SK-N-SH (cell line): ENCODE results near the gene MYD88.

Source experiments
- CHD2 ChIP-seq: fragments of 150-350 bp; IDR thresholded peaks from 2 replicates; pipeline ENCODE4 v1.6.1; 2018; ENCODE audit warnings: low read length; ENCODE audit not compliant: partially characterized antibody
- EP300 ChIP-seq, 2 experiments: IDR thresholded peaks; 2 replicates each; pipeline versions ENCODE4 v1.4.0 to v1.6.1; 2012; ENCODE audit warnings: borderline replicate concordance in 1 of 2, low read depth in 1 of 2, low read length in 1 of 2
- FOXJ3 ChIP-seq: sonication (generic); formaldehyde crosslinking; IDR thresholded peaks from 2 replicates; pipeline ENCODE4 v1.5.1; 2020; ENCODE audit warnings: mild to moderate bottlenecking, missing genetic modification reagents
- MXI1 ChIP-seq: IDR thresholded peaks from 2 replicates; pipeline ENCODE4 v1.6.1; 2012; ENCODE audit warnings: mild to moderate bottlenecking, low read depth, low read length, improper control_type of control experiment
- NRF1 ChIP-seq: IDR thresholded peaks from 2 replicates; pipeline ENCODE4 v1.6.1; 2012; ENCODE audit warnings: low read depth, mild to moderate bottlenecking, low read length
- POLR2AphosphoS5 ChIP-seq: IDR thresholded peaks from 2 replicates; pipeline ENCODE4 v1.6.1; 2012; ENCODE audit warnings: low read depth, low read length
- RAD21 ChIP-seq: IDR thresholded peaks from 2 replicates; pipeline ENCODE4 v1.6.1; 2012; ENCODE audit warnings: mild to moderate bottlenecking, low read length
- TAF1 ChIP-seq: IDR thresholded peaks from 2 replicates; pipeline ENCODE4 v1.6.1; 2012; ENCODE audit warnings: low read depth, mild to moderate bottlenecking, low read length, moderate library complexity, borderline replicate concordance
- TF ChIP-seq, protein P1 (sequence below): fragments of 200-600 bp; sonication (generic); IDR thresholded peaks from 2 replicates; pipeline ENCODE4 v1.6.1; 2017; ENCODE audit warnings: antibody characterized with exemption, mild to moderate bottlenecking, moderate library complexity
- TF ChIP-seq, protein P2 (sequence below): IDR thresholded peaks from 2 replicates; pipeline ENCODE4 v1.4.0; 2012; ENCODE audit warnings: low read depth, borderline replicate concordance
- TF ChIP-seq, protein P3 (sequence below): IDR thresholded peaks from 2 replicates; pipeline ENCODE4 v1.6.1; 2012; ENCODE audit warnings: mild to moderate bottlenecking, low read depth, low read length, moderate library complexity
- TF ChIP-seq, protein P4 (sequence below): IDR thresholded peaks from 2 replicates; pipeline ENCODE4 v1.4.0; 2012; ENCODE audit warnings: low read depth

DNA sequence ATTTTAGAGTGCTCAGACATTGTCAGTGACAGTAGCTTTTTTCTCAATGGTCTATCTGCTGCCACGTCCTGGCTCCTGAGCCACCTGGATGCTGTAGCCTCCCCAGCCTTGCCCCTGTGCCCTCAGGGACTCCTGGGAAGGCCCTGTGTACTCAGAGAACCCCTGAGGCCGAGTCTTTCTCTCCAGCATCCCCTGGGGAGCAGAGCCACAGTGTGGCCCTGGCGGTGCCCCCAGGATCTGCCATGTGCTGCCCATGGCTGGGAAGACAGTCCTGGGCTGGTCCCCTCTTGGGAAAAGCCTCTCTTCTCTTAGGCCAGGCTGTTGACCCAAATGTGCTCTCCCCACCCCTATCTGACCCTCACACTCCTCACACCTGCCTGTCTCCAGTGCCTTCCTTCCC is 5.0 kb downstream of the MYD88 start:
- TF ChIP-seq RAD21, result no peak
- TF ChIP-seq, protein P1, sequence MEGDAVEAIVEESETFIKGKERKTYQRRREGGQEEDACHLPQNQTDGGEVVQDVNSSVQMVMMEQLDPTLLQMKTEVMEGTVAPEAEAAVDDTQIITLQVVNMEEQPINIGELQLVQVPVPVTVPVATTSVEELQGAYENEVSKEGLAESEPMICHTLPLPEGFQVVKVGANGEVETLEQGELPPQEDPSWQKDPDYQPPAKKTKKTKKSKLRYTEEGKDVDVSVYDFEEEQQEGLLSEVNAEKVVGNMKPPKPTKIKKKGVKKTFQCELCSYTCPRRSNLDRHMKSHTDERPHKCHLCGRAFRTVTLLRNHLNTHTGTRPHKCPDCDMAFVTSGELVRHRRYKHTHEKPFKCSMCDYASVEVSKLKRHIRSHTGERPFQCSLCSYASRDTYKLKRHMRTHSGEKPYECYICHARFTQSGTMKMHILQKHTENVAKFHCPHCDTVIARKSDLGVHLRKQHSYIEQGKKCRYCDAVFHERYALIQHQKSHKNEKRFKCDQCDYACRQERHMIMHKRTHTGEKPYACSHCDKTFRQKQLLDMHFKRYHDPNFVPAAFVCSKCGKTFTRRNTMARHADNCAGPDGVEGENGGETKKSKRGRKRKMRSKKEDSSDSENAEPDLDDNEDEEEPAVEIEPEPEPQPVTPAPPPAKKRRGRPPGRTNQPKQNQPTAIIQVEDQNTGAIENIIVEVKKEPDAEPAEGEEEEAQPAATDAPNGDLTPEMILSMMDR, result no peak
- TF ChIP-seq, protein P2, sequence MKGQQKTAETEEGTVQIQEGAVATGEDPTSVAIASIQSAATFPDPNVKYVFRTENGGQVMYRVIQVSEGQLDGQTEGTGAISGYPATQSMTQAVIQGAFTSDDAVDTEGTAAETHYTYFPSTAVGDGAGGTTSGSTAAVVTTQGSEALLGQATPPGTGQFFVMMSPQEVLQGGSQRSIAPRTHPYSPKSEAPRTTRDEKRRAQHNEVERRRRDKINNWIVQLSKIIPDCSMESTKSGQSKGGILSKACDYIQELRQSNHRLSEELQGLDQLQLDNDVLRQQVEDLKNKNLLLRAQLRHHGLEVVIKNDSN, result no peak
- no peak for TF ChIP-seq TAF1
- TF ChIP-seq, protein P3, sequence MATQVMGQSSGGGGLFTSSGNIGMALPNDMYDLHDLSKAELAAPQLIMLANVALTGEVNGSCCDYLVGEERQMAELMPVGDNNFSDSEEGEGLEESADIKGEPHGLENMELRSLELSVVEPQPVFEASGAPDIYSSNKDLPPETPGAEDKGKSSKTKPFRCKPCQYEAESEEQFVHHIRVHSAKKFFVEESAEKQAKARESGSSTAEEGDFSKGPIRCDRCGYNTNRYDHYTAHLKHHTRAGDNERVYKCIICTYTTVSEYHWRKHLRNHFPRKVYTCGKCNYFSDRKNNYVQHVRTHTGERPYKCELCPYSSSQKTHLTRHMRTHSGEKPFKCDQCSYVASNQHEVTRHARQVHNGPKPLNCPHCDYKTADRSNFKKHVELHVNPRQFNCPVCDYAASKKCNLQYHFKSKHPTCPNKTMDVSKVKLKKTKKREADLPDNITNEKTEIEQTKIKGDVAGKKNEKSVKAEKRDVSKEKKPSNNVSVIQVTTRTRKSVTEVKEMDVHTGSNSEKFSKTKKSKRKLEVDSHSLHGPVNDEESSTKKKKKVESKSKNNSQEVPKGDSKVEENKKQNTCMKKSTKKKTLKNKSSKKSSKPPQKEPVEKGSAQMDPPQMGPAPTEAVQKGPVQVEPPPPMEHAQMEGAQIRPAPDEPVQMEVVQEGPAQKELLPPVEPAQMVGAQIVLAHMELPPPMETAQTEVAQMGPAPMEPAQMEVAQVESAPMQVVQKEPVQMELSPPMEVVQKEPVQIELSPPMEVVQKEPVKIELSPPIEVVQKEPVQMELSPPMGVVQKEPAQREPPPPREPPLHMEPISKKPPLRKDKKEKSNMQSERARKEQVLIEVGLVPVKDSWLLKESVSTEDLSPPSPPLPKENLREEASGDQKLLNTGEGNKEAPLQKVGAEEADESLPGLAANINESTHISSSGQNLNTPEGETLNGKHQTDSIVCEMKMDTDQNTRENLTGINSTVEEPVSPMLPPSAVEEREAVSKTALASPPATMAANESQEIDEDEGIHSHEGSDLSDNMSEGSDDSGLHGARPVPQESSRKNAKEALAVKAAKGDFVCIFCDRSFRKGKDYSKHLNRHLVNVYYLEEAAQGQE, result no peak
- no peak for TF ChIP-seq POLR2AphosphoS5
- TF ChIP-seq, protein P4, sequence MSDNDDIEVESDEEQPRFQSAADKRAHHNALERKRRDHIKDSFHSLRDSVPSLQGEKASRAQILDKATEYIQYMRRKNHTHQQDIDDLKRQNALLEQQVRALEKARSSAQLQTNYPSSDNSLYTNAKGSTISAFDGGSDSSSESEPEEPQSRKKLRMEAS, result no peak
- TF ChIP-seq MXI1, result no peak
- no peak for TF ChIP-seq FOXJ3 (CRISPR knock-in tag)
- TF ChIP-seq NRF1, result no peak
- no peak for TF ChIP-seq CHD2
- no peak for TF ChIP-seq EP300 (IDR thresholded peaks at IDR 0.05; ENCODE audit: borderline replicate concordance in 1 of 2, low read depth in 1 of 2, low read length in 1 of 2)
